ENCODE data around the gene TRIM24. TPM values are rescaled to one million over a fixed set of nuclear protein-coding genes. Genes with fewer than 3 reads are reported as not detected.

The TRIM24 gene
- total and polyA plus RNA-seq, 4 donors = 3.3 to 13.8 (median 8.3) TPM

GRCh38 chr7:138512885-138513284 is 52.8 kb downstream of the TRIM24 start:
- ATAC-seq (ENCODE audit: low FRiP score) = no peak
- no peak overlapping the region for H3K4me3 ChIP-seq (ENCODE audit: low read length in 2 of 2)

GRCh38 chr7:138513344-138513871 is 53.3 kb downstream of the TRIM24 start:
- Histone ChIP-seq H3K9me3 (ENCODE audit: control insufficient read depth, low read length) (no peaks in the 10 kb centered on the region), H3K4me1 (ENCODE audit: control insufficient read depth in 1 of 2, insufficient read depth in 2 of 2, low read length in 2 of 2) (no peaks in the 10 kb centered on the region), H3K27me3 (ENCODE audit: control insufficient read depth in 1 of 2, insufficient read depth in 2 of 2, low read length in 1 of 2) (no peaks in the 10 kb centered on the region), H3K4me3 (ENCODE audit: low read length in 2 of 2) (no peak overlapping the region), H3K27ac (ENCODE audit: low read depth in 1 of 2, low read length in 2 of 2) (no peak overlapping the region), H3K36me3 (ENCODE audit: control insufficient read depth in 1 of 2, insufficient read depth in 2 of 2, low read length in 1 of 2) (peaks cover 0 to 7% of the 10 kb centered on the region in 2 donors)
- 95 to 98% methylated on average over 4 of the region's 4 CpGs for WGBS, 2 donors
- intact Hi-C loops (cut with DNase I) = no loop called here
- DNase-seq (no peak), ATAC-seq (ENCODE audit: low FRiP score) (no peak)

More at GRCh38 chr7:138512885-138513284, 52.8 kb downstream of the TRIM24 start:
- intact Hi-C loops (cut with DNase I) = no loop called here
- WGBS, 2 donors = 98 to 100% methylated on average over 1 of the region's 1 CpG
- H3K4me1 ChIP-seq (ENCODE audit: control insufficient read depth in 1 of 2, insufficient read depth in 2 of 2, low read length in 2 of 2) = no peaks in the 10 kb centered on the region
- H3K36me3 ChIP-seq (ENCODE audit: control insufficient read depth in 1 of 2, insufficient read depth in 2 of 2, low read length in 1 of 2) = peaks cover 0 to 7% of the 10 kb centered on the region in 2 donors
- H3K27me3 ChIP-seq (ENCODE audit: control insufficient read depth in 1 of 2, insufficient read depth in 2 of 2, low read length in 1 of 2) = no peaks in the 10 kb centered on the region
- H3K9me3 ChIP-seq (ENCODE audit: control insufficient read depth, low read length) = no peaks in the 10 kb centered on the region
- no peak for DNase-seq
- H3K27ac ChIP-seq (ENCODE audit: low read depth in 1 of 2, low read length in 2 of 2) = no peak overlapping the region

- Histone ChIP-seq H3K36me3 (ENCODE audit: control insufficient read depth in 1 of 2, insufficient read depth in 2 of 2, low read length in 1 of 2) (peaks cover 2 to 7% of the 10 kb centered on the region in 2 donors), H3K4me1 (ENCODE audit: control insufficient read depth in 1 of 2, insufficient read depth in 2 of 2, low read length in 2 of 2) (no peaks in the 10 kb centered on the region), H3K27me3 (ENCODE audit: control insufficient read depth in 1 of 2, insufficient read depth in 2 of 2, low read length in 1 of 2) (no peaks in the 10 kb centered on the region), H3K9me3 (ENCODE audit: control insufficient read depth, low read length) (no peaks in the 10 kb centered on the region), H3K27ac (ENCODE audit: low read depth in 1 of 2, low read length in 2 of 2) (no peak overlapping the region), H3K4me3 (ENCODE audit: low read length in 2 of 2) (no peak overlapping the region)
- ATAC-seq (ENCODE audit: low FRiP score) = no peak
- DNase-seq = no peak
- intact Hi-C loops (cut with DNase I) = no loop called here
- WGBS, 2 donors = 7 to 8% methylated on average over 1 of the region's 1 CpG
Observed at GRCh38 chr7:138514044-138514443, 54.0 kb downstream of the TRIM24 start.

- 93% methylated on average over 7 of the region's 7 CpGs for WGBS, 2 donors
- ATAC-seq (ENCODE audit: low FRiP score) (no peak), DNase-seq (no peak)
- no peak overlapping the region for H3K4me3 ChIP-seq (ENCODE audit: low read length in 2 of 2)
- peaks cover 8 to 9% of the 10 kb centered on the region in 2 donors for H3K36me3 ChIP-seq (ENCODE audit: control insufficient read depth in 1 of 2, insufficient read depth in 2 of 2, low read length in 1 of 2)
- H3K27ac ChIP-seq (ENCODE audit: low read depth in 1 of 2, low read length in 2 of 2) = no peak overlapping the region
- no peaks in the 10 kb centered on the region for H3K4me1 ChIP-seq (ENCODE audit: control insufficient read depth in 1 of 2, insufficient read depth in 2 of 2, low read length in 2 of 2)
- no peaks in the 10 kb centered on the region for H3K9me3 ChIP-seq (ENCODE audit: control insufficient read depth, low read length)
- no peaks in the 10 kb centered on the region for H3K27me3 ChIP-seq (ENCODE audit: control insufficient read depth in 1 of 2, insufficient read depth in 2 of 2, low read length in 1 of 2)
- intact Hi-C loops (cut with DNase I) = no loop called here
Observed at GRCh38 chr7:138515001-138515528, 55.0 kb downstream of the TRIM24 start.

- no peaks in the 10 kb centered on the region for H3K27me3 ChIP-seq (ENCODE audit: control insufficient read depth in 1 of 2, insufficient read depth in 2 of 2, low read length in 1 of 2)
- H3K27ac ChIP-seq (ENCODE audit: low read depth in 1 of 2, low read length in 2 of 2) = no peak overlapping the region
- DNase-seq (no peak), ATAC-seq (ENCODE audit: low FRiP score) (no peak)
- 81 to 83% methylated on average over 4 of the region's 4 CpGs for WGBS, 2 donors
- no peaks in the 10 kb centered on the region for H3K4me1 ChIP-seq (ENCODE audit: control insufficient read depth in 1 of 2, insufficient read depth in 2 of 2, low read length in 2 of 2)
- no peaks in the 10 kb centered on the region for H3K9me3 ChIP-seq (ENCODE audit: control insufficient read depth, low read length)
- H3K36me3 ChIP-seq (ENCODE audit: control insufficient read depth in 1 of 2, insufficient read depth in 2 of 2, low read length in 1 of 2) = peaks cover 5 to 9% of the 10 kb centered on the region in 2 donors
- H3K4me3 ChIP-seq (ENCODE audit: low read length in 2 of 2) = no peak overlapping the region
- intact Hi-C loops (cut with DNase I) = no loop called here
Observed at GRCh38 chr7:138519061-138519798, 59.2 kb downstream of the TRIM24 start.

- Histone ChIP-seq H3K27me3 (ENCODE audit: control insufficient read depth in 1 of 2, insufficient read depth in 2 of 2, low read length in 1 of 2) (no peaks in the 10 kb centered on the region), H3K4me3 (ENCODE audit: low read length in 2 of 2) (no peak overlapping the region), H3K9me3 (ENCODE audit: control insufficient read depth, low read length) (no peaks in the 10 kb centered on the region), H3K27ac (ENCODE audit: low read depth in 1 of 2, low read length in 2 of 2) (no peak overlapping the region), H3K4me1 (ENCODE audit: control insufficient read depth in 1 of 2, insufficient read depth in 2 of 2, low read length in 2 of 2) (no peaks in the 10 kb centered on the region), H3K36me3 (ENCODE audit: control insufficient read depth in 1 of 2, insufficient read depth in 2 of 2, low read length in 1 of 2) (peaks cover 5 to 11% of the 10 kb centered on the region in 2 donors)
- intact Hi-C loops (cut with DNase I) = no loop called here
- ATAC-seq (ENCODE audit: low FRiP score) = no peak
- 91 to 93% methylated on average over 4 of the region's 4 CpGs for WGBS, 2 donors
- no peak for DNase-seq
Observed at GRCh38 chr7:138520742-138521141, 60.7 kb downstream of the TRIM24 start.

GRCh38 chr7:138521837-138522461 is 61.9 kb downstream of the TRIM24 start:
- H3K36me3 ChIP-seq (ENCODE audit: control insufficient read depth in 1 of 2, insufficient read depth in 2 of 2, low read length in 1 of 2) = peaks cover 4 to 12% of the 10 kb centered on the region in 2 donors
- intact Hi-C loops (cut with DNase I) = no loop called here
- H3K27ac ChIP-seq (ENCODE audit: low read depth in 1 of 2, low read length in 2 of 2) = no peak overlapping the region
- no peaks in the 10 kb centered on the region for H3K4me1 ChIP-seq (ENCODE audit: control insufficient read depth in 1 of 2, insufficient read depth in 2 of 2, low read length in 2 of 2)
- no peak for ATAC-seq (ENCODE audit: low FRiP score)
- H3K4me3 ChIP-seq (ENCODE audit: low read length in 2 of 2) = no peak overlapping the region
- H3K9me3 ChIP-seq (ENCODE audit: control insufficient read depth, low read length) = no peaks in the 10 kb centered on the region
- no peak for DNase-seq
- 95 to 98% methylated on average over 7 of the region's 7 CpGs for WGBS, 2 donors
- no peaks in the 10 kb centered on the region for H3K27me3 ChIP-seq (ENCODE audit: control insufficient read depth in 1 of 2, insufficient read depth in 2 of 2, low read length in 1 of 2)

GRCh38 chr7:138524259-138524658 is 64.2 kb downstream of the TRIM24 start:
- ATAC-seq (ENCODE audit: low FRiP score) (no peak), DNase-seq (no peak)
- peaks cover 8 to 14% of the 10 kb centered on the region in 2 donors for H3K36me3 ChIP-seq (ENCODE audit: control insufficient read depth in 1 of 2, insufficient read depth in 2 of 2, low read length in 1 of 2)
- no peaks in the 10 kb centered on the region for H3K4me1 ChIP-seq (ENCODE audit: control insufficient read depth in 1 of 2, insufficient read depth in 2 of 2, low read length in 2 of 2)
- no peaks in the 10 kb centered on the region for H3K27me3 ChIP-seq (ENCODE audit: control insufficient read depth in 1 of 2, insufficient read depth in 2 of 2, low read length in 1 of 2)
- H3K4me3 ChIP-seq (ENCODE audit: low read length in 2 of 2) = no peak overlapping the region
- H3K9me3 ChIP-seq (ENCODE audit: control insufficient read depth, low read length) = peaks cover 4% of the 10 kb centered on the region
- 87 to 93% methylated on average over 2 of the region's 2 CpGs for WGBS, 2 donors
- H3K27ac ChIP-seq (ENCODE audit: low read depth in 1 of 2, low read length in 2 of 2) = no peak overlapping the region
- intact Hi-C loops (cut with DNase I) = no loop called here
